ENCODE results near the gene CR1L. TPM values are rescaled to one million over a fixed set of nuclear protein-coding genes. Genes with fewer than 3 reads are reported as not detected.

Gene CR1L
- total and polyA plus RNA-seq, 2 of the 8 experiments (the other 6 are each of a cell fraction or from before 2014, with no cell fraction given), result 0.39 TPM; not detected in 1

GRCh38 chr1:207644852-207645634, at the start of gene CR1L (continued):
- TF ChIP-seq RXRA (IDR thresholded peaks at IDR 0.05; ENCODE audit: insufficient read depth, low read depth, low read length), result no peak
- no peak for TF ChIP-seq NANOG (IDR thresholded peaks at IDR 0.05; ENCODE audit: insufficient read depth, low read depth, low read length, poor library complexity, severe bottlenecking)
- no peak for TF ChIP-seq SP2 (IDR thresholded peaks at IDR 0.05; ENCODE audit: low read length)
- no peak for TF ChIP-seq RNF2 (IDR thresholded peaks at IDR 0.05; ENCODE audit: borderline replicate concordance, low read depth, low read length, missing control alignments, poor library complexity, severe bottlenecking)
- no peak for TF ChIP-seq TAF7 (optimal IDR thresholded peaks at IDR 0.05; ENCODE audit: borderline replicate concordance, low read depth, low read length)
- no peak for TF ChIP-seq ATF2 (IDR thresholded peaks at IDR 0.05; ENCODE audit: low read length)
- TF ChIP-seq, protein P1, sequence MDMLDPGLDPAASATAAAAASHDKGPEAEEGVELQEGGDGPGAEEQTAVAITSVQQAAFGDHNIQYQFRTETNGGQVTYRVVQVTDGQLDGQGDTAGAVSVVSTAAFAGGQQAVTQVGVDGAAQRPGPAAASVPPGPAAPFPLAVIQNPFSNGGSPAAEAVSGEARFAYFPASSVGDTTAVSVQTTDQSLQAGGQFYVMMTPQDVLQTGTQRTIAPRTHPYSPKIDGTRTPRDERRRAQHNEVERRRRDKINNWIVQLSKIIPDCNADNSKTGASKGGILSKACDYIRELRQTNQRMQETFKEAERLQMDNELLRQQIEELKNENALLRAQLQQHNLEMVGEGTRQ (IDR thresholded peaks at IDR 0.05; ENCODE audit: low read length), result no peak
- TF ChIP-seq SP1 (IDR thresholded peaks at IDR 0.05; ENCODE audit: low read depth, low read length), result no peak
